Left lung (tissue), 14 donors: Measurements from ENCODE around the gene CD8B2. TPM values are rescaled to one million over a fixed set of nuclear protein-coding genes. Genes with fewer than 3 reads are reported as not detected.
"Not testable (repeated sequence)": the region's sequence is repeated elsewhere in the genome, so short reads cannot be mapped to it uniquely, and the experiment has no call there.

ENCODE experiments used
- ATAC-seq: fragments of 200-7000 bp; cut with Tn5 transposase; one replicate; pipeline ENCODE4 v1.9.1; 2020; ENCODE audit warnings: moderate library complexity
- DNase-seq, 4 donors: peaks; one replicate each; pipeline ENCODE4 v3.0.0-alpha.2; 2013 to 2020
- H3K27ac ChIP-seq, 2 donors: fragments of 200-600 bp; sonication (generic) in 1 of 2; one replicate each; pipeline versions ENCODE4 v1.5.0 to v1.8.0; 2020 to 2021
- H3K27me3 ChIP-seq, 2 donors: fragments of 200-600 bp; sonication (generic) in 1 of 2; one replicate each; pipeline versions ENCODE4 v1.5.0 to v1.8.0; 2020 to 2021
- H3K36me3 ChIP-seq, 2 donors: fragments of 200-600 bp; sonication (generic) in 1 of 2; one replicate each; pipeline versions ENCODE4 v1.5.0 to v1.8.0; 2020 to 2021
- H3K4me1 ChIP-seq, 2 donors: fragments of 200-600 bp; one replicate each; pipeline ENCODE4 v1.8.0; 2021
- H3K4me3 ChIP-seq, 2 donors: fragments of 200-600 bp; sonication (generic) in 1 of 2; one replicate each; pipeline versions ENCODE4 v1.5.0 to v1.8.0; 2020 to 2021; ENCODE audit warnings: mild to moderate bottlenecking in 1 of 2
- H3K9me3 ChIP-seq, 2 donors: fragments of 200-600 bp; sonication (generic) in 1 of 2; one replicate each; pipeline versions ENCODE4 v1.5.0 to v1.8.0; 2020 to 2021
- intact Hi-C, 2 donors: fragments of 100-400 bp; cut with DNase I; formaldehyde crosslinking; loops; one replicate each; pipeline versions ENCODE4 v1.11.2 to v1.14.2; 2022
- long read RNA-seq, 12 donors: library from polyadenylated mRNA in 2 of 12; unstranded in 2 of 12; transcript quantifications; one replicate each; pipeline ENCODE4 v2.0.0 and lab custom pipeline, GENCODE V29; 2019 to 2026
- polyA plus RNA-seq, 6 donors: library from polyadenylated mRNA; unstranded; fragments of 120-200 nt; gene quantifications; one replicate each; pipeline ENCODE4 v1.2.1, GENCODE V29; 2013; ENCODE audit not compliant: insufficient read length in 6 of 6
- total RNA-seq, 2 donors: library from RNA; stranded (reverse); fragmentation: NEBNext Ultra II Directional; extraction: Animal tissue kit (Norgen Biotek cat#: 25700); gene quantifications; one replicate each; pipeline ENCODE4 v1.2.1, GENCODE V29; 2021
- TF ChIP-seq, protein P1 (sequence below), 2 donors: fragments of 200-600 bp; sonication (generic) in 1 of 2; IDR thresholded peaks; one replicate each; pipeline versions ENCODE4 v1.5.0 to v1.8.0; 2021; ENCODE audit warnings: antibody characterized with exemption in 2 of 2
- donor health status: DM: no; HTN: yes; CAD: no.
- donor health status: DM: no; HTN: no; CAD: no.

Gene CD8B2
- total RNA-seq (under 1 TPM in 1 of 2 donors, not detected in 1; 0.10 TPM), polyA plus RNA-seq (under 1 TPM; 0.23 to 0.74 (median 0.30) TPM)
- long read RNA-seq, donor 1: 0 reads
- long read RNA-seq, donor 2, full-length matches to known transcripts: 1 of 1 reads
- long read RNA-seq, donor 2, partial matches to known transcripts: 0 of 1 reads
- long read RNA-seq, donor 2, other reads (novel, unspliced or antisense): 0 of 1 reads
- long read RNA-seq, donor 3: 0 reads
- long read RNA-seq, donor 4: 0 reads
- long read RNA-seq, donor 5: 0 reads
- long read RNA-seq, donor 6: 0 reads
- long read RNA-seq, donor 7: 0 reads
- long read RNA-seq, donor 8: 0 reads
- long read RNA-seq, donor 9: 0 reads
- long read RNA-seq, donor 10: 0 reads
- long read RNA-seq, donor 11: 0 reads
- long read RNA-seq, donor 12: 0 reads

DNA sequence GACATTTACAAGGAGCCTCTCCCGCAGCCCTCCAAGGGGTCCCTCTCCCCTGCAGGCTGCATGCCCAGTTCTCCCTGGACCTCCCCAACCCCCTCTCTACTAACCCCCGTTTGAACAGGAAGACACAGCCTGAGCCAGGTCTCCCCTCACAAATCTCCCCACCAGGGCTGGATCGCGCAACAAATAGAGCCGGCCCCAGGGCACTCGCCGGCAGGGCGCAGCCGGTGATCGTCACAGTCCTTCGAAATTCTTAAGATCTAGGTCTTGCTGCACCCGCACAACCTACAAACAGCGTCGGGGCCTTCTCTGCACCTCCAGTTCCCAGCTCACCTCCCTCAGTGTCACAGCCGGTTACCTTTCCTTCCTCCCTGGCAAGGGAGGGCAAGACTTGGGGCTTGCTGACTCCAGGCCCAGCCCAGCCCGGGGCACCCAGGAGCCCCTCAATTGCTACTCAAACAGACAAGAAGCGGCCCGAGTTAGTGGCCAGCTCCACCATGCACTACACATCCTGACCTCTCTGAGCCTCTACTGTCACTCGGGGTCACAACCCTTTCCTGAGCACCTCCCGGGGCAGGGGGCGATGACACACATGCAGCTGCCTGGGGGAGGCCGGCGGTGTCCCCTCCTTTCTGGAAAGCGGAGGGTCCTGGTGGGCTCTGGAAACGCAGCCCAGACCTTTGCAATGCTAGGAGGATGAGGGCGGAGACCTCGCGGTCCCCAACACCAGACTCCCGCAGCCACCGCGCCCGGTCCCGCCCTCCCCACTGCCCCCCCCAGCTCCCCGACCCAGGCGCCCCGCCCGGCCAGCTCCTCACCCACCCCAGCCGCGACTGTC is at the start of gene CD8B2:
TSS of gene CD8B2 (plus strand) at position 814 of the 835 bp plus-strand sequence. CDS start 63 bp downstream, outside the sequence.
- H3K4me3 ChIP-seq, DNase-seq, intact Hi-C loops, H3K27ac ChIP-seq, ATAC-seq, H3K4me1 ChIP-seq, H3K9me3 ChIP-seq, H3K36me3 ChIP-seq: not testable (repeated sequence)
- H3K27me3 ChIP-seq: peaks cover 3 to 24% of the 10 kb centered on the region in 2 donors

DNA sequence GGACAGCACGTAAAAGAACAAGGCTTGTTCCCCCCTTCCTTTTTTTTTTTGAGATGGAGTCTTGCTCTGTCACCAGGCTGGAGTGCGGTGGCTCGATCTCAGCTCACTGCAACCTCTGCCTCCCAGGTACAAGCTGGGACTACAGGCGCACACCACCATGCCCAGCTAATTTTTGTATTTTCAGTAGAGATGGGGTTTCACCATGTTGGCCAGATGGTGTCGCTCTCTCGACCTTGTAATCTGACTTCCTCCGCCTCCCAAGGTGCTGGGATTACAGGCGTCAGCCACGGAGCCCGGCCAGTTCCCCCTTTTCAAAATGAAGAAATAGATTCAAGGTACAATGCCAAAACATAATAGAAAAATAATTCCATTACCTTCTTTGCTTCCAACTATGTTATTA is 25.3 kb upstream of the CD8B2 start:
- H3K36me3 ChIP-seq, intact Hi-C loops, ATAC-seq, H3K27ac ChIP-seq, H3K4me3 ChIP-seq, H3K27me3 ChIP-seq, H3K4me1 ChIP-seq, DNase-seq, H3K9me3 ChIP-seq: not testable (repeated sequence)

DNA sequence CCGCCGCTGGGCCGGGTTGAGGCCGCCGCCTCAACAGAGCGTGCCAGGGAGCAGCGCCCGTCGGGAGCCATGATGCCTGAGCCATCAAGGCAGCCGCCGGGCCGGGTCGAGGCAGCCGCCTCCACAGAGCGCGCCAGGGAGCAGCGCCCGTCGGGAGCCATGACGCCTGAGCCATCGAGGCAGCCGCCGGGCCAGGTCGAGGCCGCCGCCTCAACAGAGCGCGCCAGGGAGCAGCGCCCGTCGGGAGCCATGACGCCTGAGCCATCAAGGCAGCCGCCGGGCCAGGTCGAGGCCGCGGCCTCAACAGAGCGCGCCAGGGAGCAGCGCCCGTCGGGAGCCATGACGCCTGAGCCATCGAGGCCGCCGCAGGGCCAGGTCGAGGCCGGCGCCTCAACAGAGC is 19.6 kb upstream of the CD8B2 start:
- H3K4me3 ChIP-seq, ATAC-seq, intact Hi-C loops, H3K9me3 ChIP-seq, H3K27ac ChIP-seq, H3K27me3 ChIP-seq, H3K4me1 ChIP-seq, DNase-seq, H3K36me3 ChIP-seq: not testable (repeated sequence)

DNA sequence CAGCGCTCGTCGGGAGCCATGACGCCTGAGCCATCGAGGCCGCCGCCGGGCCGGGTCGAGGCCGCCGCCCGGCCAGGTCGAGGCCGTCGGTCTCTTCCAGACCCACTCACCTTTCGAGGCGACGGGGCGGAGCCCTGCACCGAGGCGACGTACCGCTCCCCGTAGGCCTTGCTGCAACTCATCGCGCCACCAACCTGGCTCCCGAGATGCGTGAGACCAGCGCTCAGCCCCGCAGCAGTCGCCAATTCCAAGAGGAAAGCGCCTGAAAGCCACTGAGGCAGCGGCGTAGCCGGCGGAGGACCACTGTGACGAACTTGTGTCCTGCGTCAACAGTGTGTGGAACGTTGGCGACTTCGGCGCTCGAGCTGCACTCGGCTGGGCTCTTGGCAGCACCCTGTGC is 19.1 kb upstream of the CD8B2 start, which contains the start of gene RGPD3:
TSS of gene RGPD3 (minus strand) at position 307 of the 400 bp plus-strand sequence. CDS start at position 182, 125 bp downstream.
- ATAC-seq: not testable (repeated sequence)

DNA sequence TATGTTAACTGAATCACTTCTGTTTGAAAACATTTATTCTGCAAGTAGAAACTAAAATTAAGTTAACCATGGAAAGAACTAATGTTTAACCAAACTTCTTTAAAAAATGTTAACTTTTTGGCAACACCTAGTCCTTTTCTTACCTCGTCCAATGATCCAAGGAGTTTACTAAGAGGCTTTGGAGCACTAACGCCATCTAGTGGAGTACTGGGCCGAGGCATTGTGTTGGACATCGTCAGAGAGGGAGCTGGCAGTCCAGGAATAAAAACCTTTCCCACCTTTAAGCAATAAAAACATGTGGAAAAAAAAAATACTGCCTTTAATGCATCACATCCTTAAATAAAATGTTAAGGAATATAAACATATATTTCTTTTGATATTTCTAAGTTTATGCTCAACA is 16.5 kb upstream of the CD8B2 start:
- H3K27me3 ChIP-seq, DNase-seq, H3K36me3 ChIP-seq, H3K4me3 ChIP-seq, H3K27ac ChIP-seq, intact Hi-C loops, H3K4me1 ChIP-seq, H3K9me3 ChIP-seq: not testable (repeated sequence)
- TF ChIP-seq, protein P1, sequence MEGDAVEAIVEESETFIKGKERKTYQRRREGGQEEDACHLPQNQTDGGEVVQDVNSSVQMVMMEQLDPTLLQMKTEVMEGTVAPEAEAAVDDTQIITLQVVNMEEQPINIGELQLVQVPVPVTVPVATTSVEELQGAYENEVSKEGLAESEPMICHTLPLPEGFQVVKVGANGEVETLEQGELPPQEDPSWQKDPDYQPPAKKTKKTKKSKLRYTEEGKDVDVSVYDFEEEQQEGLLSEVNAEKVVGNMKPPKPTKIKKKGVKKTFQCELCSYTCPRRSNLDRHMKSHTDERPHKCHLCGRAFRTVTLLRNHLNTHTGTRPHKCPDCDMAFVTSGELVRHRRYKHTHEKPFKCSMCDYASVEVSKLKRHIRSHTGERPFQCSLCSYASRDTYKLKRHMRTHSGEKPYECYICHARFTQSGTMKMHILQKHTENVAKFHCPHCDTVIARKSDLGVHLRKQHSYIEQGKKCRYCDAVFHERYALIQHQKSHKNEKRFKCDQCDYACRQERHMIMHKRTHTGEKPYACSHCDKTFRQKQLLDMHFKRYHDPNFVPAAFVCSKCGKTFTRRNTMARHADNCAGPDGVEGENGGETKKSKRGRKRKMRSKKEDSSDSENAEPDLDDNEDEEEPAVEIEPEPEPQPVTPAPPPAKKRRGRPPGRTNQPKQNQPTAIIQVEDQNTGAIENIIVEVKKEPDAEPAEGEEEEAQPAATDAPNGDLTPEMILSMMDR (IDR thresholded peaks at IDR 0.05): peak in 1 of 2 donors; percentile 38
- ATAC-seq: peak; percentile 76

More for the DNA sequence above, 19.1 kb upstream of the CD8B2 start, which contains the start of gene RGPD3:
- peak in 1 of 4 donors; percentile 73 for DNase-seq
- intact Hi-C loops, H3K27ac ChIP-seq, H3K4me1 ChIP-seq, H3K4me3 ChIP-seq, H3K36me3 ChIP-seq, H3K27me3 ChIP-seq, H3K9me3 ChIP-seq: not testable (repeated sequence)

DNA sequence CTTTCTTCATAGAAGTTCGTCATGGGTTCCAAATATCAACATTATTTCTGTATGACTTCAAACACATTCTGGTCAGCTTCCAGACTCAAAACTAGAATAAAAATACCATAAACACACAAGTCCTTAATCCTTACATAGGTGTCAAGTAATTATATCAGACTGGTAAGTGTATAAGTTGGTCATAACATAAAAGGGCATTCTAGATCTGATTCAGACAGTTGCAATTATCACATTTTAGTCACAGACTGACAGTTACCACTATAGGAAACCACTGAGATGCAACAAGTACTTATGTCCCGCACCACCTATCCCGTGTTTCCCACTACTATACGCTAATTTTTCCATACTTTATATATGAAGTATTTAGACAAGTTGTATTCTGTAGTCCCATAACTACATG is 9.5 kb upstream of the CD8B2 start:
- intact Hi-C loops, ATAC-seq, H3K27me3 ChIP-seq, H3K27ac ChIP-seq, H3K4me1 ChIP-seq, DNase-seq, H3K9me3 ChIP-seq, H3K4me3 ChIP-seq, H3K36me3 ChIP-seq: not testable (repeated sequence)

DNA sequence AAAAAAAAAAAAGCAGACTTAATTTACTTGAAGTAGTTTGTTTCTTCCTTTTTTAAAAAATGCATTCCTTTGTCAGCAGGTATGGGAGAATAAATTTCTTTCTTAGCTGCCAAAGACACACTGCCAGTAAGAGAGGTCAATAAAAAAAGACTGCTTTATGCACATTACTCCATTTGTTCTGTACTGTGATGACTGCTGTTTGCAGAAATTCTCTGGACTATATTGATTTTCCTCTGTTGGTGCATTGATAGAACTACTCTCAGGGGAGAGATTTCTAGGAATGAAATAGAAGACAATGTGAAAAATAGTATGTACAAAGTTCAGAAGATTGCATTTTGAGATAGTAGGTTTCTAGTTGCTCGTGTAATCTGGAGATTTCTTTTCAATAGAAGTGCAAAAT is 7.6 kb upstream of the CD8B2 start:
- H3K4me1 ChIP-seq, H3K27me3 ChIP-seq, DNase-seq, H3K9me3 ChIP-seq, H3K4me3 ChIP-seq, ATAC-seq, intact Hi-C loops, H3K27ac ChIP-seq, H3K36me3 ChIP-seq: not testable (repeated sequence)

DNA sequence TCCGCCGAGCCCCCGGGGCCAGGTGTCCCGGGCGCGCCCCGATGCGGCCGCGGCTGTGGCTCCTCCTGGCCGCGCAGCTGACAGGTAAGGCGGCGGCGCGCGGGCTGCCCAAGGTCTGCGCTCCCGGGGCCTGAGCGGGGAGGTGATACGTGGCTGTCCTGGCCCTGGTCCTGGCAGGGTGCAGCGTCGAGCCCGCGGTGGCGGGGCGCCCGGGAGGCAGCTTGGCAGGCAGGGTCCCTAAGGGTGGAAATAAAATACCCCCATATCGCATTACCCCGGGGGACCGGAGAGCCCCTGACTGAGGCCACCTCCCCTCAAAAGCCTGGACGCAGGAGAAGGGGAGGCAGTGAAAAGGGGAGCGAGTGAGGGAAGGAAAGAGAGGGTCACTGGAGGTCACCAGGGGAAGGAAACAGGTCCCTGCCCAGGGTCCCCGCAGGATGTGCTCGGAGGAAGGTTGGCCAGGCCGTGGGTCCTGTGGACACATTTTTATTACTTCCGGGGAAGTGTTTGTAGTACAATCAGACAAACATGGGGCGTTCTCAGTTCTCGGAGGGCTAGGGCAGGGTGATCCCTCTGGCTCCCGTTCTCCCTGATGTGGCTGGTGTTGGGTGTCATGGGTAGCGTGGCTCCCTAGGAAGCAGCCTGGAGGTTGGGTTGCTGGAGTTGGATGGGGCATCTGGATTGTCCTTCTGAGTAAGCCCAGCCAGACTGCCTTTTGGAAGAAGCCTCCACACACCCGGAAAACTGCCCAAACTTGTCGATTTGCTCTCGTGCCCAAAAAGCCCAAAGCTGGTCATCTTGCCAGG is 425 bp downstream of the CD8B2 start:
- H3K9me3 ChIP-seq, H3K36me3 ChIP-seq, intact Hi-C loops, H3K4me1 ChIP-seq, ATAC-seq, H3K27ac ChIP-seq, H3K4me3 ChIP-seq: not testable (repeated sequence)
- DNase-seq: peak in 2 of 4 donors; percentile 0 to 7
- H3K27me3 ChIP-seq: peaks cover 3 to 24% of the 10 kb centered on the region in 2 donors

DNA sequence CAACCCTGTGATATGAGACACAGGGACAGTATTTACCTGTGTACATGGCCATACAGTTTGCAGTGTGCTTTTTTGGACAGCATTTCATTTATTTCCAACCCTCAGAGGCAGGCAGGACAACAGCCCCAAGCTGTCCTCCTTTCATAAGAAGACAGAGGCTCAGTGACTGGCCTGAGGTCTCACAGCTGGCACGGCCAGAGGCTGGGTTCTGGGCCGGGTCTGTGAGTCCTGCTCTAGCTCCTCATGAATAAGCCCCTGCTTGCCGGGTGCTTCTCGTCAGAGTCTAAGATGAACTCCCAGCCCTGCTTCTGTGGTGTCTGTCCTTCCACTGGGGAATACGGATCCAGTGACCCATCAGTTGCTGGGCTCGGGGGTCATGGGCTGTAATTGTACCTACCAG is 2.5 kb downstream of the CD8B2 start:
- peaks cover 3 to 24% of the 10 kb centered on the region in 2 donors for H3K27me3 ChIP-seq
- H3K9me3 ChIP-seq, H3K27ac ChIP-seq, H3K4me3 ChIP-seq, H3K4me1 ChIP-seq, H3K36me3 ChIP-seq, ATAC-seq, DNase-seq, intact Hi-C loops: not testable (repeated sequence)

DNA sequence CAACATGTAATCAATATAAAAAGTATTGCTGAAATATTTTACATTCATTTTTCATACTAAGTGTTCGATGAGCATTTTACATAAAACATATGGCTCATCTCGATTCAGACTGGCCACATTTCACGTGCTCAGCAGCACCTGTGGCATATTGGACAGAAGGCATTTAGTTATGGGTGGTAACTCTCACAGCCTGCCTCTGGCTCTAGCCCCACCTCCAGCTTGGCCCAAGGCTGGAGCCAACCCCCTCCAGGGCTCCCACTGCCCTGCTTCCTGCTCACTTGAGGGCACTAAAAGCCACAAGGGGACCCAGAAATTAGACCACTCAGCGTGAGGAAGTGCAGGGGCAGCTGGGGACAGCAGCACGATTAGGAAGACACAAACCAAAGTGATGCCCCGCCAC is 5.2 kb downstream of the CD8B2 start:
- H3K27me3 ChIP-seq, H3K36me3 ChIP-seq, H3K27ac ChIP-seq, DNase-seq, H3K4me1 ChIP-seq, H3K4me3 ChIP-seq, ATAC-seq, intact Hi-C loops, H3K9me3 ChIP-seq: not testable (repeated sequence)

DNA sequence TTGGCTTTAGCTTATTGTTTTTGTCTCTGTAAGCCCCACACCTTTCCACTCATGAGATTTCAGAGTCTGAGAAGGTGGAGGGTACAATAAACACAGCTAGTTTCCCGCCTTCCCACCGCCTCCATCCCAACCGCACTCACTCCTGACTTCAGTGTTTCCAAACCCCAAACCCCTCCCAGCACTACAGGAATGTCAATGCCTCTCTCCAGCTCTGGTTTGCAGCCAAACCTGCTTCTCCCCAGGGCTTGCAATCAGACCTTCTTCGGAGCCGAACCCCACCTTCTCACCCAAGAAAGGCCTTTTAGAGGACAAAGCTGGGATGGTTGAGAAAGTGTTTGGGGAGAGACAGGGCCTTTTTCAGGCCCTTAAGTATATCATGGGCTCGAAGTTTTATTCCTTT is 5.7 kb downstream of the CD8B2 start:
- H3K27me3 ChIP-seq, intact Hi-C loops, H3K36me3 ChIP-seq, H3K27ac ChIP-seq, H3K9me3 ChIP-seq, H3K4me1 ChIP-seq, H3K4me3 ChIP-seq: not testable (repeated sequence)
- DNase-seq (peak in 2 of 4 donors; percentile 28 to 62), ATAC-seq (peak; percentile 77)
